Measurements from ENCODE around the gene HHIPL1.

DNA sequence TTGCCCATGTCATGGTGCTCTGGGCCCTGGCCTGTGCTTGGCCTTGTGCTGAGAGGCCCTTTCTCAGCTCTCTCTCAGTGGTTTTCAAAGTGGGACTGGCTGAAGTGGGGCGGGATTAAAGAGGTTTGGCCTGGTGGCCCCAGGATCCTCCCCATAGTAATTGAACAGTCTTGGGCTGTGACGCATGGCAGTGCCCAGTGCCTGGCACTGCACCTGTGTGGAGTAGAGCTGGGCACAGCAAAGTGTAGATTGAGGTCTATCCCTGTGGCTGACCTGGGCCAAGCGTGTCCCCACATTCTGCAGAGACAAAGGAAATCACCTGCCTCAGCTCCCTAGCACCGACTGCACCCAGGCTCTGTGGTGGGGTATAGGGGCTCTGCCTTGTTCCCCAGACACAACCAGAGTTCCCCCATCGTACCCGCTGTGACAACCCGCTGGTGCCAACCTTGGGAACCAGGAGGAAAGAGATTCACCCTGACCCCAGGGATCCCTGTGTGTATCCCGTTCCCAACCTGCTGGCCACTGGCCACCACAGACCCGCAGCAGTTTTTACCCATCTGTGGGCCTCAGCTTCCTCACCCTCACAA lies 29.2 kb downstream of the HHIPL1 start:
- TF ChIP-seq EZH2 (IDR thresholded peaks at IDR 0.05; ENCODE audit: borderline replicate concordance, low read depth, low read length, poor library complexity, severe bottlenecking), result no peak
- TF ChIP-seq, protein P1, sequence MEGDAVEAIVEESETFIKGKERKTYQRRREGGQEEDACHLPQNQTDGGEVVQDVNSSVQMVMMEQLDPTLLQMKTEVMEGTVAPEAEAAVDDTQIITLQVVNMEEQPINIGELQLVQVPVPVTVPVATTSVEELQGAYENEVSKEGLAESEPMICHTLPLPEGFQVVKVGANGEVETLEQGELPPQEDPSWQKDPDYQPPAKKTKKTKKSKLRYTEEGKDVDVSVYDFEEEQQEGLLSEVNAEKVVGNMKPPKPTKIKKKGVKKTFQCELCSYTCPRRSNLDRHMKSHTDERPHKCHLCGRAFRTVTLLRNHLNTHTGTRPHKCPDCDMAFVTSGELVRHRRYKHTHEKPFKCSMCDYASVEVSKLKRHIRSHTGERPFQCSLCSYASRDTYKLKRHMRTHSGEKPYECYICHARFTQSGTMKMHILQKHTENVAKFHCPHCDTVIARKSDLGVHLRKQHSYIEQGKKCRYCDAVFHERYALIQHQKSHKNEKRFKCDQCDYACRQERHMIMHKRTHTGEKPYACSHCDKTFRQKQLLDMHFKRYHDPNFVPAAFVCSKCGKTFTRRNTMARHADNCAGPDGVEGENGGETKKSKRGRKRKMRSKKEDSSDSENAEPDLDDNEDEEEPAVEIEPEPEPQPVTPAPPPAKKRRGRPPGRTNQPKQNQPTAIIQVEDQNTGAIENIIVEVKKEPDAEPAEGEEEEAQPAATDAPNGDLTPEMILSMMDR (conservative IDR thresholded peaks at IDR 0.05; ENCODE audit: low read depth, low read length), result no peak

Data from A673 (cell line).